PFSK-1 (cell line): Measurements from ENCODE around the gene MKI67.

Experiments
- FOXP2 ChIP-seq: optimal IDR thresholded peaks from 2 replicates; pipeline ENCODE3; 2011; ENCODE audit warnings: borderline replicate concordance, control low read depth, inconsistent platforms; ENCODE audit not compliant: insufficient read depth; ENCODE audit errors: extremely low read length, extremely low read depth
- POLR2AphosphoS5 ChIP-seq: IDR thresholded peaks from 2 replicates; pipeline ENCODE4 v1.6.1; 2012; ENCODE audit warnings: low read depth, mild to moderate bottlenecking, control low read depth, low read length, moderate library complexity
- SIN3A ChIP-seq: IDR thresholded peaks from 2 replicates; pipeline ENCODE4 v1.6.1; 2012; ENCODE audit warnings: mild to moderate bottlenecking, low read length, moderate library complexity, borderline replicate concordance; ENCODE audit not compliant: insufficient read depth
- TAF1 ChIP-seq: IDR thresholded peaks from 2 replicates; pipeline ENCODE4 v1.6.1; 2012; ENCODE audit warnings: low read length, control low read depth, borderline replicate concordance; ENCODE audit not compliant: insufficient read depth
- TF ChIP-seq, protein P1 (sequence below), 2 experiments: IDR thresholded peaks; 2 replicates each; pipeline versions ENCODE4 v1.6.1 to v1.8.0; 2011 to 2012; ENCODE audit warnings: low read depth in 2 of 2, low read length in 2 of 2, control low read depth in 1 of 2, inconsistent platforms in 1 of 2, mild to moderate bottlenecking in 1 of 2, moderate library complexity in 1 of 2; ENCODE audit not compliant: insufficient read depth in 1 of 2

MKI67 gene

DNA sequence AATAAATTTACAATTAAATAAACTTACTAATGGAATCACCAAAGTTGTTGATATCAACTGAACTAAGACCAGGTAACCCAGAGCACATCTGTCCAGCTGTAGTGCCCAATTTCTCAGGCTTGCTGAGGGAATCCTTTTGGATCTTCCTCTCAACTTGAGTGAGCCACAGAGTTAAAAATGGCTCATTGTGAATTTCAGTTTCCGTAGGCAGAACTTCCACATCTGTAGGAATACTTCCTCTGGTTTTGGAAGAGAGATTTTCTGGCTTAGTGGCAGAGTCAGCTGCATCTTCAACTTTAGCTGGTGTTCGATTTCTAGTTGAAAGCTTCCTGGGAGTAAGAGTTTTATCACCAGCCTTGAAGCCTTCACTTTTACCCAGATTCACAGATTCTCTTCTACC lies 11.3 kb downstream of the MKI67 start:
- TF ChIP-seq SIN3A (no peak), FOXP2 (no peak), TAF1 (no peak), POLR2AphosphoS5 (no peak)
- TF ChIP-seq, protein P1, sequence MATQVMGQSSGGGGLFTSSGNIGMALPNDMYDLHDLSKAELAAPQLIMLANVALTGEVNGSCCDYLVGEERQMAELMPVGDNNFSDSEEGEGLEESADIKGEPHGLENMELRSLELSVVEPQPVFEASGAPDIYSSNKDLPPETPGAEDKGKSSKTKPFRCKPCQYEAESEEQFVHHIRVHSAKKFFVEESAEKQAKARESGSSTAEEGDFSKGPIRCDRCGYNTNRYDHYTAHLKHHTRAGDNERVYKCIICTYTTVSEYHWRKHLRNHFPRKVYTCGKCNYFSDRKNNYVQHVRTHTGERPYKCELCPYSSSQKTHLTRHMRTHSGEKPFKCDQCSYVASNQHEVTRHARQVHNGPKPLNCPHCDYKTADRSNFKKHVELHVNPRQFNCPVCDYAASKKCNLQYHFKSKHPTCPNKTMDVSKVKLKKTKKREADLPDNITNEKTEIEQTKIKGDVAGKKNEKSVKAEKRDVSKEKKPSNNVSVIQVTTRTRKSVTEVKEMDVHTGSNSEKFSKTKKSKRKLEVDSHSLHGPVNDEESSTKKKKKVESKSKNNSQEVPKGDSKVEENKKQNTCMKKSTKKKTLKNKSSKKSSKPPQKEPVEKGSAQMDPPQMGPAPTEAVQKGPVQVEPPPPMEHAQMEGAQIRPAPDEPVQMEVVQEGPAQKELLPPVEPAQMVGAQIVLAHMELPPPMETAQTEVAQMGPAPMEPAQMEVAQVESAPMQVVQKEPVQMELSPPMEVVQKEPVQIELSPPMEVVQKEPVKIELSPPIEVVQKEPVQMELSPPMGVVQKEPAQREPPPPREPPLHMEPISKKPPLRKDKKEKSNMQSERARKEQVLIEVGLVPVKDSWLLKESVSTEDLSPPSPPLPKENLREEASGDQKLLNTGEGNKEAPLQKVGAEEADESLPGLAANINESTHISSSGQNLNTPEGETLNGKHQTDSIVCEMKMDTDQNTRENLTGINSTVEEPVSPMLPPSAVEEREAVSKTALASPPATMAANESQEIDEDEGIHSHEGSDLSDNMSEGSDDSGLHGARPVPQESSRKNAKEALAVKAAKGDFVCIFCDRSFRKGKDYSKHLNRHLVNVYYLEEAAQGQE (IDR thresholded peaks at IDR 0.05; ENCODE audit: insufficient read depth in 1 of 2, low read depth in 2 of 2, low read length in 2 of 2): no peak

DNA sequence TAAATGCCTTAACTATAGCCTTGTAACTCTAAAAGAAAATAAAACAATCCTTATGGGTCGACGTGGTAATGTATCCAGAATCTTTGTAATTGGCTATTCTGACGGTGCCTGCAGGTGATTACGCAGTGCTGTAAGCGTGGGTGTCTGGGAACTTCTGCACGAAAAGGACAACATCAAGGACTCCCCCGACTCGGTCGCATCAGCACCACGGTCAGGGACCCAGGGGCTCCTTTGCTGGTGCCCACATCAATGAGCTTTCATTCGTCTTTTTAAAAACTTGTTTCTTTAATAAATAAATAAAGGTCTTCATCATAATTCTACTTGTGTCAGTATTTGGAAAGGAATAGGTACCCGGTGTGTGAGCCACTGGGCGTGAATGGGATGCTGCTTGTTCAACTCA lies 13.2 kb downstream of the MKI67 start:
- TF ChIP-seq, protein P1 (IDR thresholded peaks at IDR 0.05; ENCODE audit: insufficient read depth in 1 of 2, low read depth in 2 of 2, low read length in 2 of 2): peak; percentile 26 to 84; a peak in 2 of 4 replicates
- no peak for TF ChIP-seq TAF1

DNA sequence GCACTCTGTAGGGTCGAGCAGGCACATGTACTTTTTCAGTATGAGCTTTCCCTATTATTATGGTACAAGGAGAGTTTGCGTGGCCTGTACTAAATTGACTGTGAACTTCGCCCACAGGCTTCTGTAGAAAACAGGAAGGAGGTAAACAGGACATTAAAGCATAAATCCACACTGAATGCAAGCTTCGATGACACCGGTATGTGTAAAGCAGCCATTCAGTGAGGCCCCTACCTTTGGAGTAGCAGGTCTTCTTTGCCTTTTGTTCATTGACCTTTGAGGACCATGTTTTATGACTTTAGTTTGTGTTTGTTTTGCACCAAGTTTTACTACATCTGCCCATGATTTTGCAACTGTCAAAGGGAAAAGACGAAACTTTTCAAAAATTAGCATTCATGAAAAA lies 14.5 kb downstream of the MKI67 start:
- TF ChIP-seq POLR2AphosphoS5 (no peak), SIN3A (no peak), TAF1 (no peak), FOXP2 (no peak)
- TF ChIP-seq, protein P1 (IDR thresholded peaks at IDR 0.05; ENCODE audit: insufficient read depth in 1 of 2, low read depth in 2 of 2, low read length in 2 of 2): no peak

DNA sequence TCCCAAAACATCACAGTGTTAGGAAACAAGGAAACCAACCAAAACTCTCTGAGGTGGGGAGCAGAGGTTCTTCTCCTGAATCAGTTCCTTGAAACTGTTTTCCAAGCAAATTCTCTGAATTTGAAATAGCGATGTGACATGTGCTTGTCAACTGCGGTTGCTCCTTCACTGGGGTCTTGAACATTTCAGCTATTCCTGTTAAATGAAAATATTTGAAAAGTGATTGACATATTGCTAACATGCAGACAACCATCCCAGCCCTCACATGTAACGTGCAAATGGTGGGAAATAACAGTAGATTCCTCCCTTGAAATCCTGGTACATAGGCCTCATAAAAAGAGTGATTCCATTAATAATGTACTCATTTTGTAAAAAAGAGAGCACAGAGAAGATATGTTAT lies 15.9 kb downstream of the MKI67 start:
- no peak for TF ChIP-seq POLR2AphosphoS5
- TF ChIP-seq SIN3A: no peak
- no peak for TF ChIP-seq FOXP2
- TF ChIP-seq, protein P1 (IDR thresholded peaks at IDR 0.05; ENCODE audit: insufficient read depth in 1 of 2, low read depth in 2 of 2, low read length in 2 of 2): no peak
- no peak for TF ChIP-seq TAF1

DNA sequence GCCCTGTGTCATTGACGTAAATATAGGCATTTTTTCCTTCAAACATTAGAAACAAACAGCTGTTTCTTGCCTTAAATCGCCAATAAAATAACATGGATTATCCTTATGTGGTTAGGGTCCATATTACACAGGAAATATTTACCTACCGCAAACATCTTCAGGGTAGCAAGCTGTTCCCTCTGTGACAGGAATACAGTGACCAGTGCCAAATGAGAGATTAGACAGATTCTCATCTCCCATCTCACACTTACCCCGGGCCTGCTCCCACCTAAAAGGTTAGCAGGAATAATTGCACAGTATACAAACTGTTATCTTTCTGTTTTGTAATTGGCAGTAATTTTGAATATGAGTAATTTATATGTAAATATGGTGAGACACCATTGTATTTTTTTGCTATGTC lies 16.5 kb downstream of the MKI67 start:
- TF ChIP-seq FOXP2 (no peak), POLR2AphosphoS5 (no peak), SIN3A (no peak)
